Natural killer cell (primary cell): ENCODE results near the gene GHRHR. TPM values are rescaled to one million over a fixed set of nuclear protein-coding genes. Genes with fewer than 3 reads are reported as not detected.

Experiments used
- ATAC-seq, 3 donors: fragments of 150-1000 bp in 2 of 3; fragments of 200-7000 bp in 1 of 3; cut with Tn5 transposase; 1 replicate in 1 of 3; 2 replicates in 2 of 3; pipeline ENCODE4 v1.10.0; 2021; ENCODE audit warnings: mild to moderate bottlenecking in 2 of 3, moderate library complexity in 2 of 3
- DNase-seq, 2 donors: peaks; one replicate each; pipeline versions ENCODE4 v3.0.0 to v3.0.0-alpha.2; 2013 to 2021; ENCODE audit warnings: mixed read lengths in 1 of 2
- H3K27ac ChIP-seq: one replicate; pipeline ENCODE4 v1.5.1; 2013; ENCODE audit warnings: mild to moderate bottlenecking, low read length
- H3K27me3 ChIP-seq: one replicate; pipeline ENCODE4 v1.6.1; 2013; ENCODE audit warnings: low read length; ENCODE audit not compliant: control insufficient read depth, insufficient read depth
- H3K36me3 ChIP-seq: one replicate; pipeline ENCODE4 v1.6.1; 2013; ENCODE audit warnings: low read length; ENCODE audit not compliant: control insufficient read depth, insufficient read depth
- H3K4me1 ChIP-seq: one replicate; pipeline ENCODE4 v1.6.1; 2013; ENCODE audit warnings: low read length; ENCODE audit not compliant: control insufficient read depth, insufficient read depth
- H3K4me3 ChIP-seq: one replicate; pipeline ENCODE4 v1.5.1; 2013; ENCODE audit warnings: low read length
- H3K9me3 ChIP-seq: one replicate; pipeline ENCODE4 v1.6.1; 2013; ENCODE audit warnings: low read length; ENCODE audit not compliant: control insufficient read depth, insufficient read depth
- H3K27ac Mint-ChIP-seq, 2 donors: one replicate each; pipeline ENCODE4 v1.8.0; 2022; ENCODE audit warnings: mild to moderate bottlenecking in 2 of 2, mixed read lengths in 2 of 2, moderate library complexity in 1 of 2
- H3K27me3 Mint-ChIP-seq, 2 donors: one replicate each; pipeline ENCODE4 v1.8.0; 2022; ENCODE audit warnings: low read depth in 2 of 2, mixed read lengths in 2 of 2
- H3K36me3 Mint-ChIP-seq: one replicate; pipeline ENCODE4 v1.8.0; 2022; ENCODE audit warnings: mixed read lengths
- H3K4me1 Mint-ChIP-seq, 2 donors: one replicate each; pipeline ENCODE4 v1.8.0; 2022; ENCODE audit warnings: mixed read lengths in 2 of 2
- H3K4me3 Mint-ChIP-seq: one replicate; pipeline ENCODE4 v1.8.0; 2022; ENCODE audit warnings: mild to moderate bottlenecking, moderate library complexity, mixed read lengths
- H3K9me3 Mint-ChIP-seq, 2 donors: one replicate each; pipeline ENCODE4 v1.8.0; 2022; ENCODE audit warnings: mixed read lengths in 2 of 2
- CTCF ChIP-seq: fragments of 200-600 bp; IDR thresholded peaks from one replicate; pipeline ENCODE4 v1.8.0; 2022; ENCODE audit warnings: antibody characterized with exemption
- WGBS: methylation state at CpG from one replicate; pipeline ENCODE4 v1.1.7; 2013; ENCODE audit warnings: missing lambda C conversion rate; ENCODE audit not compliant: insufficient coverage; 5-methylcytosine and 5-hydroxymethylcytosine counted together
- intact Hi-C: fragments of 100-400 bp; cut with micrococcal nuclease; formaldehyde crosslinking; loops from one replicate; pipeline ENCODE4 v1.14.2; 2022
- total RNA-seq, 4 donors: library from RNA; stranded (reverse); fragments of 120-200 nt in 1 of 4; gene quantifications; one replicate each; pipeline versions ENCODE4 v1.2.3 to v1.2.4, GENCODE V29; 2013 to 2022

Gene GHRHR
- total RNA-seq, 3 donors from 2014 or later (not counting 1 experiment from before 2014, with no cell fraction given): not detected

- no peak overlapping the region for H3K27ac ChIP-seq
- H3K36me3 ChIP-seq: no peaks in the 10 kb centered on the region
- ATAC-seq: no peak
- intact Hi-C loops: no loop called here
- H3K27me3 ChIP-seq: no peaks in the 10 kb centered on the region
- no peak for TF ChIP-seq CTCF
- Mint-ChIP-seq H3K27me3 (peaks cover 0 to 5% of the 10 kb centered on the region in 2 donors), H3K27ac (no peak overlapping the region), H3K4me1 (peaks cover 27 to 30% of the 10 kb centered on the region in 2 donors), H3K4me3 (no peak overlapping the region), H3K9me3 (no peaks in the 10 kb centered on the region), H3K36me3 (no peaks in the 10 kb centered on the region)
- H3K9me3 ChIP-seq: peaks cover 12% of the 10 kb centered on the region
- WGBS: 92% methylated on average over 18 of the region's 18 CpGs
- no peak overlapping the region for H3K4me3 ChIP-seq
- peaks cover 35% of the 10 kb centered on the region for H3K4me1 ChIP-seq
- no peak for DNase-seq
Observed at GRCh38 chr7:31028417-31028992, 64.8 kb downstream of the GHRHR start.

Other genes starting within 250 kb of the GHRHR start
- gene INMT, start 211.8 kb upstream of the GHRHR start, total RNA-seq: 1 to 10 TPM in 1 of 3 donors, under 1 TPM in 1, not detected in 1; 0.56 to 1.0 TPM
- gene MINDY4, start 192.5 kb upstream of the GHRHR start, total RNA-seq: 1 to 10 TPM; 1.1 to 1.7 (median 1.1) TPM
- 1 to 10 TPM in 1 of 3 donors, under 1 TPM in 1, not detected in 1; 0.50 to 1.4 TPM for gene AQP1, start 52.1 kb upstream of the GHRHR start, total RNA-seq
- not detected for gene ADCYAP1R1, start 88.4 kb downstream of the GHRHR start, total RNA-seq